T-helper 1 cell treated with Interleukin-12 subunit alpha and Interleukin-12 subunit beta and Interleukin-4 antibody, amounts not matched to agents 30 μg/mL and 1 μg/mL, for 36 hours (primary cell): ENCODE measurements around the gene TNXB.

ENCODE experiments used
- H3K27ac Mint-ChIP-seq: one replicate; pipeline ENCODE4 v1.8.0; 2021; ENCODE audit warnings: mild to moderate bottlenecking, mixed read lengths
- H3K27me3 Mint-ChIP-seq: one replicate; pipeline ENCODE4 v1.8.0; 2021; ENCODE audit warnings: low read depth, mixed read lengths
- H3K36me3 Mint-ChIP-seq: one replicate; pipeline ENCODE4 v1.8.0; 2021; ENCODE audit warnings: low read depth, mixed read lengths
- H3K4me1 Mint-ChIP-seq: one replicate; pipeline ENCODE4 v1.8.0; 2021; ENCODE audit warnings: low read depth, mixed read lengths
- H3K4me3 Mint-ChIP-seq: one replicate; pipeline ENCODE4 v1.8.0; 2021; ENCODE audit warnings: mild to moderate bottlenecking, moderate library complexity, mixed read lengths
- H3K9me3 Mint-ChIP-seq: one replicate; pipeline ENCODE4 v1.8.0; 2021; ENCODE audit warnings: mixed read lengths

TNXB gene

DNA sequence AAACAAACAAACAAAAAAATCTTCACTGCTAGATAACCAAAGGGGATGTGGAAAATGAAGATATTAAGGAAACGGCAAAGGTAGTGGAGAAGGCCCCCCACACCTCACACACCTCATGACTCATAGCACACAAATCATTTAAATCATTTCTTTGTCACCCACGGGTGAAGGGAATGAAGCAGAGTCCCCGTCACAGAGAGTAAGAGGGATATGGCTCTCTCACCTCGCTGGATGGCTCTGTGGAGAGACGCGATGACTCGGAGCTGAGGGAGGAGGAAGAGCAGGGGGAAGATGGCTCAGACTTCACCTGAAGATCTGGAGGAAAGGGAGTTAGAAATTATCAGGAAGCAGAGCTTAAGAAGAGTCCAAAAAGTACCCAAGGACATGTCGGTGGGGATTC, 17.7 kb upstream of the TNXB start:
- H3K4me1 Mint-ChIP-seq: peaks cover 40% of the 10 kb centered on the region
- H3K4me3 Mint-ChIP-seq: peak overlapping the region; percentile 100
- no peaks in the 10 kb centered on the region for H3K27me3 Mint-ChIP-seq
- peak overlapping the region; percentile 98 for H3K27ac Mint-ChIP-seq
- no peaks in the 10 kb centered on the region for H3K9me3 Mint-ChIP-seq
- peaks cover 24% of the 10 kb centered on the region for H3K36me3 Mint-ChIP-seq

DNA sequence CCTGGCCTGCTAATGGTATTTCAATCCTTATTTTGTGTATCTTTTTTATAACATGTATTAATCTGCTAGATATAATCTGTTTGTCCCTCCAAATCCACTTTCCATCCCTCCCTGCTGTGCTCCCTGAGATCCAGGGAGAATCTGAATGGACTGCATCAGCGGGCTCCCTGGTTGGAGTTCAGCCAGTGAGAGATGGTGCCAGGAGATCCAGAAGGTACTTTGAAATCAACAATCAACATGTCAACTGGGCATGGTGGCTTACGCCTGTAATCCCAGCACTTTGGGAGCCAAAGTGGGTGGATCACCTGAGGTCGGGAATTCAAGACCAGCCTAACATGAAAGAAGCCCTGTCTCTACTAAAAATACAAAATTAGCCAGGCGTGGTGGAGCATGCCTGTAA, 14.5 kb upstream of the TNXB start:
- H3K36me3 Mint-ChIP-seq: peaks cover 39% of the 10 kb centered on the region
- no peak overlapping the region for H3K4me3 Mint-ChIP-seq
- H3K27ac Mint-ChIP-seq: no peak overlapping the region
- H3K9me3 Mint-ChIP-seq: no peaks in the 10 kb centered on the region
- no peaks in the 10 kb centered on the region for H3K27me3 Mint-ChIP-seq
- peaks cover 35% of the 10 kb centered on the region for H3K4me1 Mint-ChIP-seq

DNA sequence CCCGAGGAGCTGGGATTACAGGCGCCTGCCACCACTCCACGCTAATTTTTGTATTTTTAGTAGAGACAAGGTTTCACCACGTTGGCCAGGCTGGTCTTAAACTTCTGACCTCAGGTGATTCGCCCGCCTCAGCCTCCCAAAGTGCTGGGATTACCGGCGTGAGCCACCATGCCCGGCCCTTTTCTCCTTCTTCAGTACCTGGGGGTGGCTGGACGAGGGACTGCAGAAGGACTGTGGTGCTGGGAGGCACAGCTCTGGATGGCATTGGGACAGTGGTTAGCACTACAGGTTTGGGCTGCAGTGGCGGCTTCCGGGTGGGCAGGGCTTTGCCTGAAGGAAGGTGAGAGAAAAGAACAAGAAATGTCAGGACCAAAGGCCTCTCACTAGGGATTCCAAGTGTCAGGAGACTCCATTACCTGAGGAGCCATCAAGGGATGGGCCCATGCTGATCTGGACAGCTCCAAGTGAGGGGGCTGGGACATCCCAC, 11.5 kb upstream of the TNXB start:
- Mint-ChIP-seq H3K27ac (peak overlapping the region; percentile 15), H3K4me1 (peaks cover 15% of the 10 kb centered on the region), H3K9me3 (no peaks in the 10 kb centered on the region), H3K4me3 (no peak overlapping the region), H3K27me3 (no peaks in the 10 kb centered on the region), H3K36me3 (peaks cover 39% of the 10 kb centered on the region)

DNA sequence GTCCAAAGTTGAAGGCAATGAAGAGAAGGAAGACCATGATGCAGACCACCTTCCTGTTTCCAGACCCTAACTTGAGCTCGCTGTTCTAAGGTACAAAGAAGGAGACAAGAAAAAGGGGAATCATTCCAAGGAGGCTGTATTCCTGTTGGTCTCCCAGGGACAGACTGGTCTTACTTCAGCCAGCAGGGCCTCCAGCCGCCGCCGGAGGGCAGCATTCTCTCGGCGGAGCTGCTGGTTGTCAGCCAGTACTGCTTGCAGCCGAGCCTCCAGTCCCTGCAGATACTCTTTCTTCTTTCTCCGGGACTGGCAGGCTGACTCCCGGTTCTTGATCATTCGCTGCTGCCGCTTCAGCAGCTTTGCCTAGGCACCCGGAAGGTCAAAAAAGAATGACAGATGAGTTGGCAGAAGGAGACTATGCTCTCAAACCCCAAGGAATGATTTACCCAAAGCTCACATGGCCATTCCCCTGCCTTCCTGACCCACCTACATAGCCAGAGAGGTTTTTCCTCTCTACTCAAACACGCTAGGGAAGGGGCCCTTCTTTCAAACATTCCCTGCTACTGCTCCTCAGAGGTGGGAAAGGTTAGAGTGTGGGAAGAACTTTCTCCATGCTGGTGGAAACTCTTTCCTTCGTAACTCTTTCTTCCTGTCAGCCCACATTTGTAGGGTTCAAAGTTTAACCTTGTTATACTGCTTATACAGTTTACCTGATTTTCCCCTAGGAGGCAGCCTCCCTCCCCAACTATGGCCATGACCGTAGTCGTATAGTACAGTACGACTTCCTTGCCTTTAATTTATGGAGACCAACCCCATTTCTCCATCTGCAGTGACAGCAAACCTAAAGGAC, 9.9 kb upstream of the TNXB start:
- Mint-ChIP-seq H3K4me1 (peaks cover 13% of the 10 kb centered on the region), H3K4me3 (no peak overlapping the region), H3K27me3 (no peaks in the 10 kb centered on the region), H3K9me3 (no peaks in the 10 kb centered on the region), H3K27ac (no peak overlapping the region), H3K36me3 (peaks cover 36% of the 10 kb centered on the region)

DNA sequence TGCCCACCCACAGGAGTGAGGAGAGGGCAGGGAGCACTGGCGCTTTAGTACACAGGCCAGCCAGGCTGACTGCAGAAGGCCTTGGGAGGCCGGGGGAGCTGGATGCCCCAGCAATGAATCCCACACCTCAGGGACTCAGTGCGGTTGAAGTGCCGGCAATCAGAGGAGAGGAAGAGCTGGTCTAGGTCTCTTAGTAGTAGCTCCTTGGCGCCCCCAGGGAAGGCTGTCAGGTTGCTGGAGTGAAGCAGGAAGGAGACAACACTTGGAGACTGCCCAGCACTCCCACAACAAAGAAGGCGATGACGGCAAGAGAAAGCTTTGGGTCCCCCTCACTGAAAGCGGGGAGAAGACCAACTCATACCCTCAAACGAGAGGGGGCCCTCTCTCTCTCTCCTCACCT, 8.3 kb upstream of the TNXB start:
- H3K27me3 Mint-ChIP-seq: no peaks in the 10 kb centered on the region
- H3K36me3 Mint-ChIP-seq: peaks cover 39% of the 10 kb centered on the region
- no peak overlapping the region for H3K27ac Mint-ChIP-seq
- peaks cover 10% of the 10 kb centered on the region for H3K4me1 Mint-ChIP-seq
- no peak overlapping the region for H3K4me3 Mint-ChIP-seq
- H3K9me3 Mint-ChIP-seq: no peaks in the 10 kb centered on the region

DNA sequence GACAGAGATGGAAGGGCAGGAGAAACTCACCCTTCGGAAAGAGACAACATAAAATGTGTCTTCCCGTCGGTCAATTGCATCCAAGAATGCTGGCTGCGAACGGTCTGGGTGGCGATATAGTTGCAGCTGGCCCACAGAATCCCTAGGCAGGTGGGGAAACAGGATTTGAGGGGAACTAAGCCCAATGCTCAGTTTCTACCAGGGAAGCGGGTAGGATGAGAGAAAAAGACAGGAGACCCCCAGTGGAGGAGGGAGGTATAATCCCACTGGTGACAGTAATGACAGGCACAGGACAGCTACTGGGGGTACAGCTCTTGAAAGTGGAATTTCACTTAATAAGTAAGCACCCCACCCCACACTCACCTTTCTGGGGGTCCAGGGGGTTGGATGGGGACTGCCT, 7.5 kb upstream of the TNXB start:
- Mint-ChIP-seq H3K36me3 (peaks cover 33% of the 10 kb centered on the region), H3K9me3 (no peaks in the 10 kb centered on the region), H3K27ac (no peak overlapping the region), H3K4me1 (peaks cover 10% of the 10 kb centered on the region), H3K4me3 (no peak overlapping the region), H3K27me3 (no peaks in the 10 kb centered on the region)

DNA sequence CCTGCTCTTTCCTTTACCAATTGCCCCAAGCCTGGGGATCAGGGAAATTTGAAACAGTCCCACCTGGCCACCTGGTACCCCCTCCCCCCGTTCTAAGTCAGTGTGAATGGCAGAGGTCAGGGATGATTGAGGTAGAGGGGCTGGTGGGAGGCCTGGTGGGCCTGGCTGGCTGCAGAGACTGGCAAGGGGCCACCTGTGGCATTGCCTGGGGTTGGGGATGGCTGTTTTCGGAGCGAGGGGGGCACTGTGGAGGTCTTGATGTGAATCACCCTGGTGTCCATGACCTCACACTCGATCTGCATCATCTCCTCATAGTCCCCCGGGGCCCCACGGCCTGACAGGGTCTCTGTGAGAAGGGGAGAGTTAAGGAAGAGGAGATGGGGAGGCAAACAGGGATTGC, 6.5 kb upstream of the TNXB start:
- Mint-ChIP-seq H3K4me3 (no peak overlapping the region), H3K9me3 (no peaks in the 10 kb centered on the region), H3K36me3 (peaks cover 34% of the 10 kb centered on the region), H3K27me3 (no peaks in the 10 kb centered on the region), H3K27ac (no peak overlapping the region), H3K4me1 (peaks cover 10% of the 10 kb centered on the region)

DNA sequence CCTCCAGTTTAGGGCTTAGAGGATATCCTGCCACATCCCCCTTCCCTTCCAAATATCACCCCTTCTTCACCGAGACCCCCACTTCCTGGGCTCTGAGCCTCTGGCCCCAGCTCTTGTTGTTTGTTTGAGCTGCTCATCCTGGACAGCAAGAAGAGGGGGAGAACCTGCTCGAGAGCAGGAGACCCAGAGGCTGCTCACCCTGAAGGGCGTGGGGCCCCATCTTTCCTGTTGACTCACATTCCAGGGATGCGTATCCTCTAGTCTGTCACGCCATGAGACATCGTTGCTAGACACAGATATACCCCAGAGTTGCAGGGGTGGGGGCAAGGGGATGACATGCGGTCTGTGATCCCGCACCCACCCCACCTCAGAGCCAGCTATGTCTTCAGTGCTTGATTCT, 5.7 kb upstream of the TNXB start:
- Mint-ChIP-seq H3K27ac (no peak overlapping the region), H3K27me3 (no peaks in the 10 kb centered on the region), H3K4me1 (peaks cover 10% of the 10 kb centered on the region), H3K36me3 (peaks cover 35% of the 10 kb centered on the region), H3K9me3 (no peaks in the 10 kb centered on the region), H3K4me3 (no peak overlapping the region)

DNA sequence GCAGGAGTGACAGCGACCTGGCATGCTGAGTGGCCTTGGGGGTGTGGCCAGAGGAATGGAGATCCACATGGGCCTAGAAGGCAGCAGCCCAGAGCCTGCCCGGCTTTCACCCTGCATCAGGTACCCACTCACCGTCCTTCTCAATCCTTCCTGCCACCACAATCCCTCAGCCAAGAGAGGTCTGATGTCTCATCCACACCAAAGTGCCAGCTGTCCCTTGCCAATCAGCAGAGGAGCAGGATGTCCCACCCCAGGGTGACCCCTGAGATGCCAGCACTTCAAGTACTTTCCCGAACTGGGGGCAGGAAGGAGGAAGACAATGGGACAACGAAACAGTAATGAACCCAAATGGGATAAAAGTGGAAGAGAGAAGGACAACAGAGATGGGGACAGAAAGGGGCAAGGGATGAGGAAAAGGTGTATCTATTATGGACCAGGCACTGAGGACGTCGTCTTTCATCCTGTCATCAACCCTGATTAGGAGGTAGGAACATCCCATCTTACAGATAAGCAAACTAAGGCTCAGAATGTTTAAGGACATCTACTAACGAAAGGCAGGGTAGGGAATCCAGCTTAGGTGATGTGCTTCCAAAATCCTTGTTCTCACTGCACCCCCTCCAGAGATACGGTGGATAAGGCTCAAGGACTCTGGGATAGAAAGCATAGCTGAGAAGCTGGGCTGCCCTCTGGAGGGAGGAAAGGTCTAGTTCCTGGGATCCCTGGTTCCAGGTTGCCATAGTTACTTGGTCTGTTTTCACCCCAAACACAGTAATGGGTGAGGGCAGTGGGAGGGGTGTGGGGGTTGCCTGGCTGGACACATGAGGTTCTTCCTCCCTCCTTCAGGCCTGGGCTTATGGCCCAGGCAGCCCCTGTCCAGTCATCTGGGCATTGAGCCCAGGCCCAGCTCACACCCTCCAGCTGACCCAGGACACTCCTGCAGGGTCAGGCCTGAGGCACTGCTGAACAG, 4.5 kb upstream of the TNXB start:
- H3K36me3 Mint-ChIP-seq: peaks cover 31% of the 10 kb centered on the region
- H3K27ac Mint-ChIP-seq: no peak overlapping the region

DNA sequence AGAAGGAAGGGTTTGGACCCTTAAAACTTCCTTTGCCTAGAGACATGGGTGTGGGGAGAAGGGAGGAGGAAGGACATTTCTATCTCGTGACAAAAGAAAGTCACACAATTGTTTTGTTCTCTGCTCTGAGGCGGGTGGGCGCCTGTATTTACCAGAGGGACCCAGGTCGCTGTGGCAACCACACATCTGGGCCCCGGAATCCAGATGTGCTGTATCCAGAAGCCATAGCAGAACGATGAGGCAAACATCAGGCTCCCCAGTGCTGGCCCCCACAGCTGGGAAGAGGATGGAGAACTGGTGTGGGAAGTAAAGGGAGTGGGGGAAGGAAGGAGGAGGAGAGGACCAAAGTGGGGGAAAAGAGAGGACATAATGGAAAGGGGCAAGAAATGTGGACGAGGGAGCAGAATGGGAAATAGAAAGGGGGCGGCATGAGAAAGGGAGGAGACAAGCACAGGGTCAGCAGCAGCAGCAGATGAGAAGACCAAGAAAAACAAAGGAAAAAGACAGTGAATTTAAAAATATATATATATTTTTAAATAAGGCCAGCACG, 3.4 kb upstream of the TNXB start:
- H3K4me3 Mint-ChIP-seq: no peak overlapping the region
- peaks cover 31% of the 10 kb centered on the region for H3K36me3 Mint-ChIP-seq
- H3K4me1 Mint-ChIP-seq: peaks cover 5% of the 10 kb centered on the region
- H3K9me3 Mint-ChIP-seq: no peaks in the 10 kb centered on the region
- peaks cover 15% of the 10 kb centered on the region for H3K27me3 Mint-ChIP-seq
- no peak overlapping the region for H3K27ac Mint-ChIP-seq

More for the DNA sequence above, 4.5 kb upstream of the TNXB start:
- Mint-ChIP-seq H3K27me3 (peaks cover 5% of the 10 kb centered on the region), H3K9me3 (no peaks in the 10 kb centered on the region), H3K4me3 (no peak overlapping the region), H3K4me1 (peaks cover 2% of the 10 kb centered on the region)

DNA sequence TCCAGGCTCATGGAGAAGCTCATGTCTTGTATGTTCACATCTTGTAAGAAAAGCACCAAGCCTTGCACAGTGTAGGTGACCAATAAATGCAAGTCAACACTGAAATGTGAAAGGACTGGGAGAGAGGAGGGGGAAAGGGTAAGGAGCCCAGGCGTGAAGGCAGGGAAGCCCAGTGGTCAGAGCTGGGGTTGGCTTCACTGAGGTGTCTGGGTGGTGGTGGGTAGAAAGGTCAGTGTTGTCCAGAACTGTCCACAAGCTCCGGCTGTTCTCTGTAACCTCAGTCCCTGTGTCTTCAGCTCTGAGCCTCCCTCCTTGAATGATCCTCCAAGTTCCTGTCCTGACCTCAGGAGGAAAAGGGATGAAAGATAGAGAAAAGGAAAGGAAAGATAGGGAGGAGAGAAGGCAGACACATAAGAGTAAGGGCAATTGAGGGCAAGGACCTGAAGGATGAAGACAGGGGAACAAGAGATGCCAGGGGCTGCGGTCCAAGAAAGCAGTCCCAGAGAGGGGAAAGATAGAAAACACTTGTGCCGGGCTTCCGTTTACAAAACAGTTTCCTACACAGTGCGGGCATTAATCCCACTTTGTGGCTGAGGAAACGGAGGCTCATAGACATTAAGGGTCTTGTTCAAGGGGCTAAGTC, 2.4 kb upstream of the TNXB start:
- H3K27me3 Mint-ChIP-seq: peaks cover 18% of the 10 kb centered on the region
- H3K27ac Mint-ChIP-seq: no peak overlapping the region
- H3K4me3 Mint-ChIP-seq: no peak overlapping the region
- peaks cover 29% of the 10 kb centered on the region for H3K36me3 Mint-ChIP-seq
- peaks cover 5% of the 10 kb centered on the region for H3K4me1 Mint-ChIP-seq
- H3K9me3 Mint-ChIP-seq: no peaks in the 10 kb centered on the region

DNA sequence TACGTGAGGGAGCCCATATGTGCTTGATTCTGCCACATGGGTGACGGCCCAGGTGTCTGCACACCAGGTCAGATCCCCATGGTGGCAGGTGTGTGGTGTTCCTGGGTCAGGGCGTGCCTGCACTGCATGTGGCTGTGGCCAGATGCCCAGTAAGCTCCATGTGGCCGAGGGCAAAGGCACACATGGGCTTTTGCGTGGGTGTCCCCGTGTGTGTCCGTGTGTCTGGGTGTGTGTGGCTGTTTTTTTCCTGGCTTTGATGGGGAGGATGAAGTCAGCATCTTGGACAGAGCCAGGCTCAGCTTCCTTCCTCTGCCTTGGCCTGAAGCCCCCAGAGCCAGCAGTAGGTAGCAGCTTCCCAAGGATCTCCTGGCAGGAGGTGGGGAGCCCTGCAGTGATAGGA, 1.5 kb upstream of the TNXB start:
- no peak overlapping the region for H3K4me3 Mint-ChIP-seq
- H3K36me3 Mint-ChIP-seq: peaks cover 22% of the 10 kb centered on the region
- no peaks in the 10 kb centered on the region for H3K9me3 Mint-ChIP-seq
- no peak overlapping the region for H3K27ac Mint-ChIP-seq
- H3K4me1 Mint-ChIP-seq: peaks cover 5% of the 10 kb centered on the region
- peaks cover 18% of the 10 kb centered on the region for H3K27me3 Mint-ChIP-seq

DNA sequence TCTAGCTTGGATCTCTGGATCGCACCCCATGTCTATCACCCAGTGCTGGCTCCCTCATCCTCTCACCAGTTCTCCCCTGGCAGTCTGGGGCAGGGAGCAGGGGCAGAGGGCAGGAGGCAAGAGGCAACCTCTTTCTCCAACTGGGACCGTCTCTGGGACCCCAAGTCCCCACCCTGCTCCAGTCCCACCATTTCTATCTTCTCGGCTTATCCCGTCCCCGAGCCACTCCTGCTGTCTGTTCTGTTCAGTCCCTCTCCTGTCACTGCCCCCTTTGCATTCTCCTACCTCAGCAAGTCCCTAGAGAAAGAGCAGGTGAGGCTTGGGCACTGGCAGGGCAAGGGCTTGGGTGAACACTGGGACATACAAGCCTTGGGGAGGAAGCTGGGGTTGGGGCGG, 625 bp upstream of the TNXB start:
- H3K27me3 Mint-ChIP-seq: peaks cover 23% of the 10 kb centered on the region
- H3K4me3 Mint-ChIP-seq: no peak overlapping the region
- H3K27ac Mint-ChIP-seq: peak overlapping the region; percentile 50
- peaks cover 4% of the 10 kb centered on the region for H3K4me1 Mint-ChIP-seq
- no peaks in the 10 kb centered on the region for H3K9me3 Mint-ChIP-seq
- peaks cover 20% of the 10 kb centered on the region for H3K36me3 Mint-ChIP-seq

DNA sequence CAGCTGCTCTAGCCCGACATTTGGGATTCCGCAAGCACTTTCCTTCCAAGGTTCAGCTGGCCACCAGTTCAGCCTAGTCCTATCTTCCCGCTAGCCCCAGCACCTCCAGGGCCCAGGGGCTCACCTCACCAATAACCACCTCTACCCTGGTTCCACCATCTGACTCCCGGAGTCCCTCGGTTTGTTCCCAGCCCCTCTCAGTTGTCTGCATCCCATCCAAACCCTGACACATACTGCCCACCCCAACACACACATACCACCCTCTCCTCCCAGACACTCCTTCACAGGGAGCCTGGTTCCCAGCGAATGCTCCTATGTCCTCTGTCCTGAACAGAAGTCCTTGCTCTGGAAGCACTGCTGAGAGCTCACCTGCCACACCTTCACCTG, 418 bp downstream of the TNXB start:
- peaks cover 3% of the 10 kb centered on the region for H3K4me1 Mint-ChIP-seq
- H3K4me3 Mint-ChIP-seq: no peak overlapping the region
- no peaks in the 10 kb centered on the region for H3K9me3 Mint-ChIP-seq
- peaks cover 18% of the 10 kb centered on the region for H3K36me3 Mint-ChIP-seq
- H3K27me3 Mint-ChIP-seq: peaks cover 23% of the 10 kb centered on the region
- H3K27ac Mint-ChIP-seq: no peak overlapping the region
